Activated B cell treated with CpG ODN at 0.5 μM for 24 hours (primary cell): ENCODE measurements around the gene C19orf81. TPM values are rescaled to one million over a fixed set of nuclear protein-coding genes. Genes with fewer than 3 reads are reported as not detected.

ENCODE experiments used
- ATAC-seq: fragments of 200-7000 bp; cut with Tn5 transposase; one replicate; pipeline ENCODE4 v1.10.0; 2021; ENCODE audit warnings: low read depth, mild to moderate bottlenecking, moderate library complexity
- CTCF ChIA-PET: fragments of 350-600 bp; sonication (Branson Sonifier 250); formaldehyde crosslinking; loops from one replicate; lab custom pipeline; 2021; ENCODE audit warnings: antibody characterized with exemption; lab: Charles Lee
- POLR2A ChIA-PET: fragments of 350-600 bp; sonication (Branson Sonifier 250); formaldehyde crosslinking; loops from one replicate; lab custom pipeline; 2021; ENCODE audit warnings: antibody characterized with exemption; lab: Charles Lee
- DNase-seq: peaks from one replicate; pipeline ENCODE4 v3.0.0; 2022
- H3K27ac Mint-ChIP-seq: one replicate; pipeline ENCODE4 v1.8.0; 2020; ENCODE audit warnings: mixed read lengths
- H3K27me3 Mint-ChIP-seq: one replicate; pipeline ENCODE4 v1.8.0; 2021; ENCODE audit warnings: mixed read lengths
- H3K36me3 Mint-ChIP-seq: one replicate; pipeline ENCODE4 v1.8.0; 2021; ENCODE audit warnings: low read depth, mixed read lengths
- H3K4me1 Mint-ChIP-seq: one replicate; pipeline ENCODE4 v1.8.0; 2021; ENCODE audit warnings: mixed read lengths
- H3K4me3 Mint-ChIP-seq: one replicate; pipeline ENCODE4 v1.8.0; 2020; ENCODE audit warnings: mild to moderate bottlenecking, mixed read lengths
- H3K9me3 Mint-ChIP-seq: one replicate; pipeline ENCODE4 v1.8.0; 2020; ENCODE audit warnings: mixed read lengths
- intact Hi-C: fragments of 100-400 bp; cut with micrococcal nuclease; formaldehyde crosslinking; loops from one replicate; pipeline ENCODE4 v1.15.1; 2024
- total RNA-seq: library from RNA; stranded (reverse); gene quantifications from 2 replicates; pipeline ENCODE4 v1.2.3, GENCODE V29; 2022
- TF ChIP-seq, protein P1 (sequence below): fragments of 200-600 bp; IDR thresholded peaks from one replicate; pipeline ENCODE4 v1.8.0; 2022; ENCODE audit warnings: antibody characterized with exemption, mild to moderate bottlenecking

C19orf81 gene
- total RNA-seq, 1 donor from 2014 or later, result not detected

DNA sequence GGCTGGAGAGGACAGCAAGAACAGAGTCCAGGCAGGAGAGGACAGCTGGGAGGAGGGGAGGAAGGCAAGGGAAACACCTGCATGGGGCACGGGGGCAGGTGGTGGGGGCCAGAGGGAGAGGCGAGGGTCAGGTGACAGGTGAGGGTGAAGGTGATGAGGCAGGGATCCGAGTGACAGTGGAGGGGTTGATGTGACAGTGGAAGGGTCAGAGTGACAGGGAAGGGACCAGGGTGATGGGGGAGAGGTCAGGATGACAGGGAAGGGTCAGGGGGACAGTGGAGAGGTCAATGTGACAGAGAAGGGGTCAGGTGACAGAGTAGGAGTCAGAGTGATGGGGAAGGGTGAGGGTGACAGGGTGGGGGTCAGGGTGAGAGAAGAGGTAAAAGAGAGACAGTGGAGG, 29.1 kb downstream of the C19orf81 start:
- Mint-ChIP-seq H3K4me1 (peaks cover 18% of the 10 kb centered on the region), H3K27me3 (peaks cover 15% of the 10 kb centered on the region), H3K27ac (peak overlapping the region; percentile 42), H3K4me3 (no peak overlapping the region), H3K36me3 (no peaks in the 10 kb centered on the region), H3K9me3 (no peaks in the 10 kb centered on the region)
- TF ChIP-seq, protein P1, sequence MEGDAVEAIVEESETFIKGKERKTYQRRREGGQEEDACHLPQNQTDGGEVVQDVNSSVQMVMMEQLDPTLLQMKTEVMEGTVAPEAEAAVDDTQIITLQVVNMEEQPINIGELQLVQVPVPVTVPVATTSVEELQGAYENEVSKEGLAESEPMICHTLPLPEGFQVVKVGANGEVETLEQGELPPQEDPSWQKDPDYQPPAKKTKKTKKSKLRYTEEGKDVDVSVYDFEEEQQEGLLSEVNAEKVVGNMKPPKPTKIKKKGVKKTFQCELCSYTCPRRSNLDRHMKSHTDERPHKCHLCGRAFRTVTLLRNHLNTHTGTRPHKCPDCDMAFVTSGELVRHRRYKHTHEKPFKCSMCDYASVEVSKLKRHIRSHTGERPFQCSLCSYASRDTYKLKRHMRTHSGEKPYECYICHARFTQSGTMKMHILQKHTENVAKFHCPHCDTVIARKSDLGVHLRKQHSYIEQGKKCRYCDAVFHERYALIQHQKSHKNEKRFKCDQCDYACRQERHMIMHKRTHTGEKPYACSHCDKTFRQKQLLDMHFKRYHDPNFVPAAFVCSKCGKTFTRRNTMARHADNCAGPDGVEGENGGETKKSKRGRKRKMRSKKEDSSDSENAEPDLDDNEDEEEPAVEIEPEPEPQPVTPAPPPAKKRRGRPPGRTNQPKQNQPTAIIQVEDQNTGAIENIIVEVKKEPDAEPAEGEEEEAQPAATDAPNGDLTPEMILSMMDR, result no peak
- ChIA-PET POLR2A (no interaction called here), CTCF (no interaction called here)
- ATAC-seq (no peak), DNase-seq (no peak)
- intact Hi-C loops, result loop anchor here (5.0 kb wide), 1 partner anchor 201 kb away; the partner anchor contains the start of genes EMC10 and GARIN5A

DNA sequence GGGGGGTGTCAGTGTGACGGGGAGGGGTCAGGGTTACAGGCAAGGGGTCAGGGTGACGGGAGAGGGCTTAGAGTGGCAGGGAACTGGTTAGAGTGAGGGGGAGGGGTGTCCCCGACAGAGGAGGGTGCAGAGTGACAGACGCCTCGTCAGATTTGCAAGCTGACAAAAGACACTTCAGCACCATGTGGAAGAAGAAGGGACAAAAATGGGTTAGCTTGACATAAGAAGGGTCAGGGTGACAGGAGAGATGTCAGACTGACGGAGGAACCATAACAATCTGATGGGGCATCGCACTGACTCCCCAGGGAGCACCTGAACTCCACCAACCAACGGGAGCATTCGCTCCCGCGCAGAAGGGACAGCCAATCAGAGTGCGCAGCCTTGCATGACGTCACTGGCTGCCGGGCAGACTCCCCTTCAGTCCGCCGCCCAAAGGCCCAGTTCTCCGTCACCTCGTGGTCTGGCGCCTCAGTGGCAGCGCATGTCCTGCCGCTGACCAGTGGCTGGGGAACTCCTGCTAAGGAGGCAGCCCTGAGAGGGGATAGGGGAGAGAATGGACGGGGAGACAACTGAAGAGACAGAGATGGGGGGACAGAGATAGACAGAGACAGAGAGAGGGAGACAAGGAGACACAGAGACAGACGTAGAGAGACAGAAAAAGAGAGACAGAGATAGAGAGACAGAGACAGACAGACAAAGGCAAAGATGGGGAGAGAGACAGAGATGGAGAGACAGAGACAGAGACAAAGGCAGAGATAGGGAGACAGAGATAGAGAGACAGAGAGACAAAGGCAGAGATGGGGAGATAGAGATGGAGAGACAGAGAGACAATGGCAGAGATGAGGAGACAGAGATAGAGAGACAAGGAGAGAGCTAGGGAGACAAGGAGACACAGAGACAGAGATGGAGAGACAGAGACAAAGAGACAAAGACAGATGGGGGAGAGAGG, 30.2 kb downstream of the C19orf81 start:
- peak overlapping the region; percentile 68 for H3K4me3 Mint-ChIP-seq
- ATAC-seq (peak; percentile 99), DNase-seq (peak; percentile 80)
- intact Hi-C loops, result loop anchor here (1.0 to 5.0 kb wide), 2 partner anchors 21 to 202 kb away; partner anchors contain the start of genes EMC10 and GARIN5A
- ChIA-PET POLR2A (no interaction called here), CTCF (no interaction called here)
- no peaks in the 10 kb centered on the region for H3K36me3 Mint-ChIP-seq
- TF ChIP-seq, protein P1, result no peak
- peaks cover 13% of the 10 kb centered on the region for H3K27me3 Mint-ChIP-seq
- H3K4me1 Mint-ChIP-seq, result peaks cover 17% of the 10 kb centered on the region
- peak overlapping the region; percentile 88 for H3K27ac Mint-ChIP-seq
- no peaks in the 10 kb centered on the region for H3K9me3 Mint-ChIP-seq

DNA sequence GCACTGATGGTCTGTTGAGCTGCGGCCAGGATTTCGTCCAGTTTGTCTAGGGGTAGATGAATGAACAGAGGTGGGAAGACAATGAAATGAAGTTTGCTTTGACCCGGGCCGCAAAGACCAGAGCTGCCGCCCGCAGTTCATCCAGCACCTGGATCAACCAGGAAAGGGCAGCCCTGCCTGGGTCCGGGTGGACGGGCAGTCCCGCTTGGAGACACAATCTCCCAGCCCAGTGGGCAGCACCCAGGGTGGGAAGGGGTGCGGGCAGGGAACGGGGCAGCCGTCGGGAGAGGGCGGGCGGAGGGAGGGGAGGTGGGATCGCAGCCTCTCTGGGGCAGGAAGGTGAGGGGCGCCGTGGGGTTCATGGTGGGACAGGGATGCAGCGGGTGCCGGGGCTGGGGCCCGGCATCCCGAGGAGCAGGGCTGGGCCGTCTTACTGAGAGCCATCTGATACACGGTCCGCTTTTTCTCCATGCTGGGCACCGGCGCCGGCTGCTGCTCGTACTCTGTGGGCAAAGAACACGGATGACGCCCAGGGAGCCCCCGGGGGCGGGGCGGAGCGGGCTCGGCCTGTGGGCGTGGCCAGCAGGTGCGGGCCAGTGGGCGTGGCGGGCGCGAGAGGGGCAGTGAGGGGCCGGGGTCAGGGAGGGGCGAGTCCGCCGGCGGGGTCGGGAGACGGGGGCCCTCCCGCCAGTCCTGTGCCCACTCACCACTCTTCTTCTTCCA, 37.2 kb downstream of the C19orf81 start:
- Mint-ChIP-seq H3K27ac (no peak overlapping the region), H3K4me3 (no peak overlapping the region), H3K36me3 (no peaks in the 10 kb centered on the region), H3K4me1 (no peaks in the 10 kb centered on the region), H3K27me3 (peaks cover 47% of the 10 kb centered on the region), H3K9me3 (no peaks in the 10 kb centered on the region)
- POLR2A ChIA-PET, result no interaction called here
- CTCF ChIA-PET, result no interaction called here
- intact Hi-C loops, result no loop called here
- no peak for DNase-seq
- no peak for ATAC-seq
- TF ChIP-seq, protein P1, result no peak

DNA sequence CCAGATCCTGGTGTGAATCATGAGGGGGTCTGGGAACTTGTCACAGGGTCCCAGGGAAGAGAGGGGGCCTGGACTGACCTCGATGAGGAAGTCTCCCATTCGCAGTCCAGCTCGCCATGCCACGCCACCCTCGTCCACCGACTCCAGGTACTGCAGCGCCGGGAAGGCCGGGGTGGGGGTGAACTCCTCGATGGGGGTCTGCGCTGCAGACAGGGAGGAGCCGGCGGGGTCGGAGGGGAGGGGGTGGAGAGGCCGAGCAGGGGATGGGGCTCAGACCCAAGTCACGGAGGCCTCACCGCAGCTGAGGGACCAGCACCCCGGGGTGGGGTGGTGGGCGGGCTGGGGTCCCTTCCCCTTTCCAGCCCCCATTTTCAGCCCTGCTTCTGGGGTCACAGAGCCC, 39.5 kb downstream of the C19orf81 start:
- CTCF ChIA-PET, result no interaction called here
- H3K27ac Mint-ChIP-seq, result no peak overlapping the region
- DNase-seq (no peak), ATAC-seq (no peak)
- H3K4me3 Mint-ChIP-seq, result no peak overlapping the region
- no peaks in the 10 kb centered on the region for H3K36me3 Mint-ChIP-seq
- intact Hi-C loops, result no loop called here
- peaks cover 61% of the 10 kb centered on the region for H3K27me3 Mint-ChIP-seq
- H3K9me3 Mint-ChIP-seq, result no peaks in the 10 kb centered on the region
- POLR2A ChIA-PET, result interaction anchor here (0.7 kb wide), 1 partner anchor 305 kb away, joined by 3 read pairs; no protein-coding TSS in a partner anchor
- TF ChIP-seq, protein P1, result no peak
- no peaks in the 10 kb centered on the region for H3K4me1 Mint-ChIP-seq

DNA sequence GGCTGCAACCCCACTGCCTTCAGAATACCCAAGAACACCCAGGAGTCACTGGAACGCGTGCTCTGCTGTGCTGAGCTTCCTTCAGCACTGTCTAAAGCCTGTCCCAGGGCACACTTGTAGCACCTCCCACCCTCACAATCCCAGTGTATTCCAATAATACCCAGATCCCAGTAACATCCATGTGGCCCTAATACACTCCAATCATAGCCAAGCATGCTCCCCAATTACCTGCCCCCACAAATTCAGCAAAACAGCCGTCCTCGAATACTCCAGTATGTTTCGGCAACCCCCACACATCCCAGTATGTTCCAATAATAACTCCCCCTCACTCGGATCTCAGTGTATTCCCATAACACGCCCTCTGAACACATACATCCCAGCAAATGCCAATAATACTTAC, 41.2 kb downstream of the C19orf81 start:
- Mint-ChIP-seq H3K36me3 (no peaks in the 10 kb centered on the region), H3K4me3 (no peak overlapping the region), H3K27me3 (peaks cover 59% of the 10 kb centered on the region), H3K9me3 (no peaks in the 10 kb centered on the region), H3K27ac (no peak overlapping the region), H3K4me1 (peaks cover 2% of the 10 kb centered on the region)
- CTCF ChIA-PET, result no interaction called here
- TF ChIP-seq, protein P1, result no peak
- DNase-seq (no peak), ATAC-seq (no peak)
- intact Hi-C loops, result no loop called here
- POLR2A ChIA-PET, result no interaction called here
